Thoracic aorta (tissue), 2 donors: Measurements from ENCODE around the gene LCK. TPM values are rescaled to one million over a fixed set of nuclear protein-coding genes. Genes with fewer than 3 reads are reported as not detected.

ENCODE experiments used
- ATAC-seq: fragments of 150-250 bp; one replicate; pipeline ENCODE4 v1.8.0; 2017; ENCODE audit warnings: low read depth; ENCODE audit not compliant: insufficient number of reproducible peaks, low FRiP score
- DNase-seq: peaks from one replicate; pipeline ENCODE4 v3.0.0-alpha.2; 2020; ENCODE audit warnings: low spot score
- H3K27ac ChIP-seq, 2 donors: fragments of 200-600 bp; sonication (generic); 1 replicate in 1 of 2; 2 replicates in 1 of 2; pipeline ENCODE4 v1.5.1; 2016; ENCODE audit warnings: mild to moderate bottlenecking in 2 of 2, moderate library complexity in 2 of 2
- H3K27me3 ChIP-seq: fragments of 200-600 bp; sonication (generic); replicated peaks from 2 replicates; pipeline ENCODE4 v1.6.0; 2016; ENCODE audit warnings: mild to moderate bottlenecking; ENCODE audit not compliant: insufficient read depth
- H3K36me3 ChIP-seq: fragments of 200-600 bp; sonication (generic); one replicate; pipeline ENCODE4 v1.5.1; 2016
- H3K4me1 ChIP-seq, 2 donors: fragments of 200-600 bp; sonication (generic); 1 replicate in 1 of 2; 2 replicates in 1 of 2; pipeline versions ENCODE4 v1.5.1 to v1.6.0; 2016; ENCODE audit warnings: low read depth in 2 of 2, mild to moderate bottlenecking in 1 of 2; ENCODE audit not compliant: control insufficient read depth in 1 of 2
- H3K4me3 ChIP-seq: fragments of 200-600 bp; sonication (generic); 2 replicates; pipeline ENCODE4 v1.5.1; 2016; ENCODE audit warnings: mild to moderate bottlenecking
- H3K9me3 ChIP-seq: fragments of 200-600 bp; sonication (generic); 2 replicates; pipeline ENCODE4 v1.5.1; 2016
- CTCF ChIP-seq: fragments of 200-600 bp; sonication (generic); IDR thresholded peaks from one replicate; pipeline ENCODE4 v1.5.1; 2019; ENCODE audit warnings: antibody characterized with exemption
- total RNA-seq, 2 donors: library from RNA; depleted of rRNA; stranded (reverse); fragments of >200 nt; gene quantifications; one replicate each; pipeline versions ENCODE4 v1.1.0 to v1.2.3, GENCODE V29; 2016

The LCK gene
- total RNA-seq, 2 donors from 2014 or later: 4.1 to 10.5 TPM

DNA sequence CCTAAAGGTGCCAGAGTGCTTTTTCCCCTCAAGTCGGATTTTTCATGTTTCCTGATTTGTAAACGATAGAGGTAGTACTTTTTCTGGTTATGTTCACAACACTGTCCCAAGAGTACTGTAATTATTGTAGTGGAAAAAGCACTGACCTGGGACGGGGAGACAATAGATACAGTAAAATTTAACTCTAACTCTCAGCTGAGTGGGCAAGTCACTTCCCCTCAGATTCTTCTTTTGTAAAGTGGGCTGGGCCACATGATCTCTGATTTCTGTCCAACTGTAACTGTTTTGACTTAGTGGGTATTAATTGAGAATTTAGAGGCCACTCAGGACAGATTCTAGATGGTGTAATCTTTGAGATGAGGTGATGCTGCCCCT, 65.8 kb downstream of the LCK start:
- no peak for DNase-seq
- H3K4me3 ChIP-seq: no peak overlapping the region
- no peak overlapping the region for H3K27ac ChIP-seq
- H3K27me3 ChIP-seq: no peaks in the 10 kb centered on the region
- H3K9me3 ChIP-seq: no peaks in the 10 kb centered on the region
- no peaks in the 10 kb centered on the region for H3K4me1 ChIP-seq
- H3K36me3 ChIP-seq: peaks cover 11% of the 10 kb centered on the region
- no peak for TF ChIP-seq CTCF
- ATAC-seq: no peak

DNA sequence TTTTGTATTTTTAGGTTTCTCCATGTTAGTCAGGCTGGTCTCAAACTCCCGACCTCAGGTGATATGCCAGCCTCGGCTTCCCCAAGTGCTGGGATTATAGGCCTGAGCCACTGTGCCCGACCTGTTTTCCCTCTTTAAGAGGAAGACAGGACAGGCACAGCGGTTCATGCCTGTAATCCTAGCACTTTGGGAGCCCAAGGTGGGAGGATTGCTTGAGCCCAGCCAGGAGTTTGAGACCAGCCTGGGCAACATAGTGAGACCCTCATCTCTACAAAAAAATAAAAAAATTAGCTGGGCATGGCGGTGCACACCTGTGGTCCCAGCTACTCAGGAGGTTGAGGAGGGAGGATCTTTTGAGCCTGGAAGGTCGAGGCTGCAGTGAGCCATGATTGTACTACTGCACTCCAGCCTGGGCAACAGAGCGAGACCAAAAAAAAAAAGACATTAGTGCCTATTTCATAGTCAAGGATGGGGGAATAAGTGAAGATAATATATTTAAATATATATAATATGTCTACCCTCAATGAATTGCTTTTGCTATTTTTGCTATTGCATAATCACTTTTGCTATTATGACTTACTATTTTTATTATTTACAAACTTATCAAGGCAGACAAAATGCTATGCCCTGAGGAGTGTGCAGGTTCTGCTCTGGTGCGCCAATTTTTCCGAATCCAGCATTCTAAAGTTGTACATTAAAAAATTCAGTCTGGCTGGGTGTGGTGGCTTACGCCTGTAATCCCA, 67.2 kb downstream of the LCK start:
- no peak for ATAC-seq
- H3K27ac ChIP-seq: no peak overlapping the region
- no peak overlapping the region for H3K4me3 ChIP-seq
- DNase-seq: no peak
- no peaks in the 10 kb centered on the region for H3K9me3 ChIP-seq
- peaks cover 11% of the 10 kb centered on the region for H3K36me3 ChIP-seq
- H3K27me3 ChIP-seq: no peaks in the 10 kb centered on the region
- no peak for TF ChIP-seq CTCF
- no peaks in the 10 kb centered on the region for H3K4me1 ChIP-seq

DNA sequence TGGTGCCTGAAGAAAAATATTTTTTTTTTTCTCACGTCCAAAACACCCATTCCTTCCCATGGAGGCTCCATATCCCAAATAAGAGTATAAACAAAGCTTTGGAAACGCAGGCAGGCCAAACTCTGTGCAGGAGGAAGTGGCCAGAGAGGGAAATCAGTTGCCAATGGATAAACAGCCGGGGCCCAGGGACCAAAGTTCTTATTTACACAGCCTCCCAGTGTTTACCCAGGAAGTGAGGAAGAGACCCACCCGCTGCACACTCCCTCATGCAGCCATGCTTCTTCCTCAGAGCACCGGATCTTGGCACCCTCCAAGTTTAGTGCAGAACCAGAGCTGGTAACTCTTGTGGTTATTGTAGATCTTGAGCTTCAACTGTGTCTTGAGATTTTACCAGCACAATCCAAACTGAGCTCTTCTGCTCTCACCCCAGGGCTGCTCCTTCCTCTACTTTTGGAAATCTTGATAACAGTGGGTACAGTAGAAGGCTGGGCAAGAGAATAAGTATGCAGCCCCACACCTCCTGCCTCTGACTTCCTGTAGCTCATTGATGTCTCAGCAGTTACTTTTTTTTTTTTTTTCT, 70.7 kb downstream of the LCK start:
- DNase-seq (no peak), ATAC-seq (no peak)
- Histone ChIP-seq H3K9me3 (no peaks in the 10 kb centered on the region), H3K27me3 (no peaks in the 10 kb centered on the region), H3K4me1 (no peaks in the 10 kb centered on the region), H3K27ac (no peak overlapping the region), H3K36me3 (peaks cover 12% of the 10 kb centered on the region), H3K4me3 (no peak overlapping the region)
- TF ChIP-seq CTCF: no peak

GRCh38 chr1:32327204-32327603, 76.1 kb downstream of the LCK start:
- ATAC-seq (no peak), DNase-seq (no peak)
- Histone ChIP-seq H3K27me3 (no peaks in the 10 kb centered on the region), H3K4me1 (no peaks in the 10 kb centered on the region), H3K4me3 (no peak overlapping the region), H3K9me3 (no peaks in the 10 kb centered on the region), H3K27ac (no peak overlapping the region), H3K36me3 (peaks cover 42% of the 10 kb centered on the region)
- TF ChIP-seq CTCF: no peak

DNA sequence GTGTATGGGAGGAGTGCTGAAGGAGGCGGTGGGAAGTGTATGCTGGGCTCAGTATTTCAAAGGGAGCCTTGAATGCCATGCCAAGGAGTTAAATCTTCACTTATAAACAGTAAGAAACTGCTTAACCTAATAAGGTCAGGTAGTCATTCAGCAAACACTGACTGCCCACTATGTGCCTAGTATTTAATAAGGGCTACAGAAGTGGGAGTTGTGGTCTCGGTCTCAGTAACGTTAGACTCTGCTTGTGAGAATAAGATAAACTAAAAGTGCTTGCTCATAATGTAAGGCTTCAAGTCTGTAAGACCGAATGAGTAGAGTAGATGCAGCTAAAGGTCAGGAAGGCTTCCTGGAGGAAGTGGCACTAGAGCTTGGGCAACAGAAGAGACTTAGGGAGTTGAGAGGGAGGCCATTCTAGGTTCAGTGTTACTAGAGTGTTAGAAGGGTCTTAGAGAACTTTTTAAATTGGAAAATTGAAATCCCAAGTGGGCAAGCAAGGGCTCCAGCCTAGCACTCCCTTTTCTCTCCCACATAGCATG, 78.9 kb downstream of the LCK start:
- ATAC-seq (no peak), DNase-seq (no peak)
- Histone ChIP-seq H3K27me3 (no peaks in the 10 kb centered on the region), H3K9me3 (no peaks in the 10 kb centered on the region), H3K4me3 (no peak overlapping the region), H3K36me3 (peaks cover 48% of the 10 kb centered on the region), H3K27ac (no peak overlapping the region), H3K4me1 (peaks cover 3 to 5% of the 10 kb centered on the region in 2 donors)
- TF ChIP-seq CTCF: no peak
